ENCODE data around the gene OR51G2. TPM values are rescaled to one million over a fixed set of nuclear protein-coding genes. Genes with fewer than 3 reads are reported as not detected.

The OR51G2 gene
- polyA plus RNA-seq, 1 donor (not counting 4 experiments of a cell fraction or from before 2014, with no cell fraction given), result not detected

DNA sequence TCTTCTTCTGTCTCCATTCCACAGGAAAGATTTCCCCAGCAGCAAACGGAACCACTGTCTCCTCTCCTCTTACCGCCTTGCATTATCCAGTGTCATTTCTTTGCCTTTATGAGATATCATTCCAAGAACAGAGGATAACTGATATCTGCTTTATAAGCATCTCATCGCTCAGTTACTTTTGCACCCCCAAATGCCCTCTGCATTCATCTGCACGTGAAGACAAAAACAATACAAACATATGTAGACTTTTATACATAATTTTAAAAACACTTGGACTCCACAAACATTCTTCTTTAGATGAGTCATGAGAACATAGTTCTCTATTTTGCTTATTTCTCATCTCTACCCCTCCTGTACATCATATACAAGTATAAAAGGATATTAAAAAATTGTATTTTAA lies 38.0 kb downstream of the OR51G2 start:
- Histone ChIP-seq H3K4me1 (ENCODE audit: control insufficient read depth, extremely low read depth, insufficient read depth, low read length) (no peaks in the 10 kb centered on the region), H4K20me1 (ENCODE audit: control insufficient read depth, extremely low read depth, insufficient read depth, low read length) (no peaks in the 10 kb centered on the region), H3K36me3 (ENCODE audit: control insufficient read depth in 2 of 2, extremely low read depth in 1 of 2, insufficient read depth in 2 of 2, low read length in 2 of 2) (no peaks in the 10 kb centered on the region), H3K4me3 (ENCODE audit: control insufficient read depth in 2 of 3, extremely low read depth in 1 of 3, insufficient read depth in 2 of 3, low read depth in 1 of 3, low read length in 3 of 3) (no peak overlapping the region), H3K9me1 (ENCODE audit: control insufficient read depth, extremely low read depth, insufficient read depth, low read length) (no peaks in the 10 kb centered on the region), H3K4me2 (ENCODE audit: control insufficient read depth, extremely low read depth, insufficient read depth, low read depth, low read length) (no peak overlapping the region), H2AFZ (ENCODE audit: control insufficient read depth, low read length) (no peak overlapping the region), H3K27me3 (ENCODE audit: control insufficient read depth, extremely low read depth, insufficient read depth, low read length) (no peaks in the 10 kb centered on the region), H3K27ac (ENCODE audit: control insufficient read depth, insufficient read depth, low read length) (no peak overlapping the region), H3K9me3 (ENCODE audit: control insufficient read depth, low read depth, low read length) (no peaks in the 10 kb centered on the region), H3K79me2 (ENCODE audit: control insufficient read depth, insufficient read depth, low read length) (no peaks in the 10 kb centered on the region), H3K9ac (ENCODE audit: control insufficient read depth, extremely low read depth, insufficient read depth, low read length) (no peak overlapping the region)
- no peak for DNase-seq (ENCODE audit: low read depth, low spot score)
- TF ChIP-seq, protein P1, sequence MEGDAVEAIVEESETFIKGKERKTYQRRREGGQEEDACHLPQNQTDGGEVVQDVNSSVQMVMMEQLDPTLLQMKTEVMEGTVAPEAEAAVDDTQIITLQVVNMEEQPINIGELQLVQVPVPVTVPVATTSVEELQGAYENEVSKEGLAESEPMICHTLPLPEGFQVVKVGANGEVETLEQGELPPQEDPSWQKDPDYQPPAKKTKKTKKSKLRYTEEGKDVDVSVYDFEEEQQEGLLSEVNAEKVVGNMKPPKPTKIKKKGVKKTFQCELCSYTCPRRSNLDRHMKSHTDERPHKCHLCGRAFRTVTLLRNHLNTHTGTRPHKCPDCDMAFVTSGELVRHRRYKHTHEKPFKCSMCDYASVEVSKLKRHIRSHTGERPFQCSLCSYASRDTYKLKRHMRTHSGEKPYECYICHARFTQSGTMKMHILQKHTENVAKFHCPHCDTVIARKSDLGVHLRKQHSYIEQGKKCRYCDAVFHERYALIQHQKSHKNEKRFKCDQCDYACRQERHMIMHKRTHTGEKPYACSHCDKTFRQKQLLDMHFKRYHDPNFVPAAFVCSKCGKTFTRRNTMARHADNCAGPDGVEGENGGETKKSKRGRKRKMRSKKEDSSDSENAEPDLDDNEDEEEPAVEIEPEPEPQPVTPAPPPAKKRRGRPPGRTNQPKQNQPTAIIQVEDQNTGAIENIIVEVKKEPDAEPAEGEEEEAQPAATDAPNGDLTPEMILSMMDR (optimal IDR thresholded peaks at IDR 0.05 in 1 of 3, IDR thresholded peaks at IDR 0.05 in 1 of 3, conservative IDR thresholded peaks at IDR 0.05 in 1 of 3; ENCODE audit: extremely low read depth in 1 of 3, insufficient read depth in 2 of 3, low read length in 3 of 3), result no peak
- no peak for TF ChIP-seq EZH2 (IDR thresholded peaks at IDR 0.05; ENCODE audit: low read length)
- FAIRE-seq, result no peak
- dilution Hi-C loops (cut with MboI; ENCODE audit: extremely low pct_ligation_motif_present, low sequenced_read_pairs), result no loop called here

DNA sequence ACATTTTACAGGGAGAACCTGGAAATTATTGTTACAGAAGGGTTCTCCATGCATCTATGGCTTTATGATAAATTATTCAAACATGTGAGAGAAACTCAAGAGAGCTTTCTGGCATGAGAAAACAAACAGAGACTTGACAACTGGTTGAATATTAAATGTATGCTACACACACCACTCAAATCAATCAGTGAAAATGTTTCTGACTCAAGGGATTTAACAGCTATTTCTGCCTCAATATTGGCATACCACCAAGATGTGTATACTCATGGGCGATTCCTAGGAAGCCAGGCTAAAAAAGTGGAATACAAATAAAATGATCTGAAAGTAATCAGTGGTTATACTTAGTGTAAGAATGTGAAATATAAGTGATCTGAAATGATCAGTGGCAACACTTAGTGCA lies 53.3 kb downstream of the OR51G2 start:
- dilution Hi-C loops (cut with MboI; ENCODE audit: extremely low pct_ligation_motif_present, low sequenced_read_pairs), result no loop called here
- Histone ChIP-seq H3K4me2 (ENCODE audit: control insufficient read depth, extremely low read depth, insufficient read depth, low read depth, low read length) (no peak overlapping the region), H3K9me3 (ENCODE audit: control insufficient read depth, low read depth, low read length) (no peaks in the 10 kb centered on the region), H4K20me1 (ENCODE audit: control insufficient read depth, extremely low read depth, insufficient read depth, low read length) (no peaks in the 10 kb centered on the region), H3K27me3 (ENCODE audit: control insufficient read depth, extremely low read depth, insufficient read depth, low read length) (no peaks in the 10 kb centered on the region), H3K36me3 (ENCODE audit: control insufficient read depth in 2 of 2, extremely low read depth in 1 of 2, insufficient read depth in 2 of 2, low read length in 2 of 2) (no peaks in the 10 kb centered on the region), H3K9me1 (ENCODE audit: control insufficient read depth, extremely low read depth, insufficient read depth, low read length) (no peaks in the 10 kb centered on the region), H3K27ac (ENCODE audit: control insufficient read depth, insufficient read depth, low read length) (no peak overlapping the region), H2AFZ (ENCODE audit: control insufficient read depth, low read length) (no peak overlapping the region), H3K9ac (ENCODE audit: control insufficient read depth, extremely low read depth, insufficient read depth, low read length) (no peak overlapping the region), H3K79me2 (ENCODE audit: control insufficient read depth, insufficient read depth, low read length) (no peaks in the 10 kb centered on the region), H3K4me3 (ENCODE audit: control insufficient read depth in 2 of 3, extremely low read depth in 1 of 3, insufficient read depth in 2 of 3, low read depth in 1 of 3, low read length in 3 of 3) (no peak overlapping the region), H3K4me1 (ENCODE audit: control insufficient read depth, extremely low read depth, insufficient read depth, low read length) (no peaks in the 10 kb centered on the region)
- TF ChIP-seq, protein P1 (optimal IDR thresholded peaks at IDR 0.05 in 1 of 3, IDR thresholded peaks at IDR 0.05 in 1 of 3, conservative IDR thresholded peaks at IDR 0.05 in 1 of 3; ENCODE audit: extremely low read depth in 1 of 3, insufficient read depth in 2 of 3, low read length in 3 of 3), result no peak
- TF ChIP-seq EZH2 (IDR thresholded peaks at IDR 0.05; ENCODE audit: low read length), result no peak
- no peak for FAIRE-seq
- DNase-seq (ENCODE audit: low read depth, low spot score), result no peak
